Effector memory CD4-positive, alpha-beta T cell (primary cell): Measurements from ENCODE around the gene IQSEC3.
"Not testable (repeated sequence)": the region's sequence is repeated elsewhere in the genome, so short reads cannot be mapped to it uniquely, and the experiment has no call there.

Source experiments
- DNase-seq, 3 donors: peaks; one replicate each; pipeline ENCODE4 v3.0.0-alpha.2; 2020
- H3K27ac ChIP-seq: 2 replicates; pipeline ENCODE4 v1.7.0; 2013; ENCODE audit warnings: mild to moderate bottlenecking, low read length, moderate library complexity; ENCODE audit not compliant: insufficient read depth, poor library complexity, severe bottlenecking
- H3K27me3 ChIP-seq: replicated peaks from 2 replicates; pipeline ENCODE4 v1.7.0; 2013; ENCODE audit warnings: mild to moderate bottlenecking, low read length; ENCODE audit not compliant: insufficient read depth, control insufficient read depth, poor library complexity, severe bottlenecking
- H3K36me3 ChIP-seq: 2 replicates; pipeline ENCODE4 v1.7.0; 2013; ENCODE audit warnings: mild to moderate bottlenecking, low read length, moderate library complexity; ENCODE audit not compliant: control insufficient read depth, insufficient read depth
- H3K4me1 ChIP-seq: 2 replicates; pipeline ENCODE4 v1.7.0; 2013; ENCODE audit warnings: low read length, mild to moderate bottlenecking; ENCODE audit not compliant: control insufficient read depth, insufficient read depth, poor library complexity, severe bottlenecking
- H3K4me3 ChIP-seq: 2 replicates; pipeline ENCODE4 v1.7.0; 2013; ENCODE audit warnings: low read length, low read depth, mild to moderate bottlenecking; ENCODE audit not compliant: insufficient read depth, poor library complexity, severe bottlenecking
- H3K9me3 ChIP-seq: 2 replicates; pipeline ENCODE4 v1.7.0; 2013; ENCODE audit warnings: mild to moderate bottlenecking, low read length, moderate library complexity; ENCODE audit not compliant: control insufficient read depth
- total RNA-seq, 3 donors: gene quantifications; one replicate each; lab custom pipeline; 2026; lab: John Stamatoyannopoulos, UW

Gene IQSEC3
- 0.09 to 0.97 (median 0.17) reads per million in 3 donors for total RNA-seq

DNA sequence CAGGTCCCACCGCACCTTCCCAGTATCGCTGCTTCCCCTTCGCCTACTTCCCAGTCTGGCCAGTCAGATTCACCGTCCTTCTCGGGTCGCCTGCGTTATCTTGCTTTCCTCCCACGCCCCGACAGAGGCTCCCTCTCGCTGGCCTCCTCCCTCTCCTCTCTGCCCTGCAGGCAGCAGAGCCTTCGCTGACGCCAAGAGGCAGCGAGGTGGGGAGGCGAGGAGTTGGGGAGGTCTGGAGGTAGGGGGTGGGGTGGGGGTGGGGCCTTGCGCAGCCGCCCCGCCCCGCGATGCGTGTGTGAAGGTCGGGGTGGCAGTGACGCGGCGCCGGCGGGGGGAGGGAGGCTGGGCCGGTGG lies at the start of gene IQSEC3:
Gene IQSEC3 (plus strand): TSS at position 340 of the 354 bp plus-strand sequence. CDS start 116 bp downstream, outside the sequence.
- H3K27me3 ChIP-seq, H3K4me1 ChIP-seq, H3K27ac ChIP-seq, H3K4me3 ChIP-seq, H3K9me3 ChIP-seq, H3K36me3 ChIP-seq, DNase-seq: not testable (repeated sequence)

DNA sequence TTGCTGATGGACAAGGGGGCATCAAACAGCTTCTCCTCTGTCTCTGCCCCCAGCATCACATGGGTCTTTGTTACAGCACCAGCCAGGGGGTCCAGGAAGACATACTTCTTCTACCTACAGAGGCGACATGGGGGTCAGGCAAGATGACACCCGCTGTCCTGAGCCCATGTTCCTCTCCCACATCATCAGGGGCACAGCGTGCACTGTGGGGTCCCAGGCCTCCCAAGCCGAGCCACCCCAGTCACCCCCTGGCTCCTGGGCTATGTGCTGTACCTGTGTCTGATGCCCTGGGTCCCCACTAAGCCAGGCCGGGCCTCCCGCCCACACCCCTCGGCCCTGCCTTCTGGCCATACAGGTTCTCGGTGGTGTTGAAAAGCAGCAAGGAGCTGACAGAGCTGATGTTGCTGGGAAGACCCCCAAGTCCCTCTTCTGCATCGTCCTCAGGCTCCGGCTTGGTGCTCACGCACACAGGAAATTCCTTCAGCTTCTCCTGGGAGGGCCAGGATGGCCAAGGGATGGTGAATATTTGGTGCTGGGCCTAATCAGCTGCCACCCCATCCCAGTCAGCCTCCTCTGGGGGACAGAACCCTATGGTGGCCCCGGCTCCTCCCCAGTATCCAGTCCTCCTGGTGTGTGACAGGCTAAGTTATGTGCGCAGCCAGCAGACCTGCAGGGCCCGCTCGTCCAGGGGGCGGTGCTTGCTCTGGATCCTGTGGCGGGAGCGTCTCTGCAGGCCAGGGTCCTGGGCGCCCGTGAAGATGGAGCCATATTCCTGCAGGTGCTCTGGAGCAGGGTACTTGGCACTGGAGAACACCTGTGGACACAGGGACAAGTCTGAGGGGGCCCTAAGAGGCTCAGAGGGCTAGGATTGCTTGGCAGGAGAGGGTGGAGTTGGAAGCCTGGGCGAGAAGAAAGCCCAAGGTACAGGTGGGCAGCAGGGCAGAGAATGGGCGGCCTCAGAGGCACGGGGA lies 48.9 kb upstream of the IQSEC3 start:
- H3K27me3 ChIP-seq, H3K27ac ChIP-seq, H3K4me1 ChIP-seq, H3K9me3 ChIP-seq, DNase-seq, H3K4me3 ChIP-seq: not testable (repeated sequence)
- H3K36me3 ChIP-seq, result peaks cover 13% of the 10 kb centered on the region

- DNase-seq, H3K9me3 ChIP-seq, H3K27me3 ChIP-seq: not testable (repeated sequence)
Measured at GRCh38 chr12:18821-19567, 47.6 kb upstream of the IQSEC3 start.

GRCh38 chr12:19906-20305 lies 46.7 kb upstream of the IQSEC3 start:
- H3K4me1 ChIP-seq, DNase-seq, H3K27me3 ChIP-seq, H3K27ac ChIP-seq, H3K4me3 ChIP-seq, H3K9me3 ChIP-seq: not testable (repeated sequence)
- peaks cover 13% of the 10 kb centered on the region for H3K36me3 ChIP-seq

More at GRCh38 chr12:18821-19567, 47.6 kb upstream of the IQSEC3 start:
- not testable (repeated sequence) for H3K4me3 ChIP-seq, H3K4me1 ChIP-seq, H3K27ac ChIP-seq
- H3K36me3 ChIP-seq, result peaks cover 13% of the 10 kb centered on the region

DNA sequence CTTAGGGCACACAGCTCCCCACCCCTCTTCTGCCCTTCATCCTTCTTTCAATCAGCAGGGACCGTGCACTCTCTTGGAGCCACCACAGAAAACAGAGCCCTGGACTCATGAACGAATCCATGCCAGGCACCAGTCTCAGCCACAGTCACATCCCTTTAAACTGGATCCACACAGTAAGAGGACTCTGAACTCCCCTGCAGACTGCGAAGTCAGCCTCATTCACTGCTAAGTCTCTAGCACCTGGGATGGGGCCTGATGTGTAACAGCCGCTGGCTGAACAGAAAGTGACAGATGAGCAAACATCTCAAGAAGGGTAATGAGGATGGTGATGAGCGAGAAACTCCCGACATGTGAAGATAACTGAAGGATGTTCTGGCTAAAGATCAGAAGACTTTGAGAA lies 45.8 kb upstream of the IQSEC3 start:
- DNase-seq, result no peak
- H3K9me3 ChIP-seq, result no peaks in the 10 kb centered on the region
- no peak overlapping the region for H3K27ac ChIP-seq

GRCh38 chr12:21301-22189 lies 45.0 kb upstream of the IQSEC3 start:
- H3K27ac ChIP-seq, result no peak overlapping the region
- H3K4me1 ChIP-seq, result no peaks in the 10 kb centered on the region
- peaks cover 13% of the 10 kb centered on the region for H3K36me3 ChIP-seq
- no peaks in the 10 kb centered on the region for H3K9me3 ChIP-seq
- no peaks in the 10 kb centered on the region for H3K27me3 ChIP-seq
- no peak overlapping the region for H3K4me3 ChIP-seq
- no peak for DNase-seq

More for the DNA sequence above, 45.8 kb upstream of the IQSEC3 start:
- Histone ChIP-seq H3K36me3 (peaks cover 13% of the 10 kb centered on the region), H3K4me1 (no peaks in the 10 kb centered on the region), H3K4me3 (no peak overlapping the region), H3K27me3 (no peaks in the 10 kb centered on the region)

- H3K4me1 ChIP-seq, result no peaks in the 10 kb centered on the region
- H3K9me3 ChIP-seq, result no peaks in the 10 kb centered on the region
- H3K27ac ChIP-seq, result no peak overlapping the region
- H3K4me3 ChIP-seq, result no peak overlapping the region
- no peaks in the 10 kb centered on the region for H3K27me3 ChIP-seq
- peaks cover 13% of the 10 kb centered on the region for H3K36me3 ChIP-seq
- no peak for DNase-seq
Measured at GRCh38 chr12:22190-22529, 44.4 kb upstream of the IQSEC3 start.

DNA sequence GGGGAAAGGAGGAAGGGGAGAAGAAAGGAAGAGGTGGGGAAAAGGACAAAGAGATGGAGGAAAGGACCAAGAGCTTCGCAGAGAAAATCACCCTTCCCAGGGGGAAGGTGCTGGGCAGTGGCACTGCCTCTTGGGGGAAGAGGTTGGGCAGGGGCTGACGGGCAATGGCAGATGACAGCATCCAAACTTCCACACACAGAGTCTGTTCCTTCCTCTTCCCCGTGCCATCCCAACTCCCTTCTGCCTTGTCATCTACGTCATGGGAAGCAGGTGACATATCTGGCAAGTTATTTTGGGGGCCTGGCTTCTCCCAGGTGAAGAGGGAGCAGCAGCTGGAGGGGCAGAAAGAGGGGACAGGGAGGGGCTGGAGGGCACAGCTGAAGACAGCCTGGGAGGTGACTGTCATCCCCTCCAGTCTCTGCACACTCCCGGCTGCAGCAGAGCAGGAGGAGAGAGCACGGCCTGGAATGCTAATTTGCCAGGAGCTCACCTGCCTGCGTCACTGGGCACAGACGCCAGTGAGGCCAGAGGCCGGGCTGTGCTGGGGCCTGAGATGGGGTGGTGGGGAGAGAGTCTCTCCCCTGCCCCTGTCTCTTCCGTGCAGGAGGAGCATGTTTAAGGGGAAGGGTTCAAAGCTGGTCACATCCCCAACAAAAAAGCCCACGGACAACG lies 43.9 kb upstream of the IQSEC3 start:
- no peaks in the 10 kb centered on the region for H3K9me3 ChIP-seq
- H3K27me3 ChIP-seq, result no peaks in the 10 kb centered on the region
- peaks cover 13% of the 10 kb centered on the region for H3K36me3 ChIP-seq
- DNase-seq, result no peak
- H3K4me3 ChIP-seq, result no peak overlapping the region
- no peaks in the 10 kb centered on the region for H3K4me1 ChIP-seq
- no peak overlapping the region for H3K27ac ChIP-seq

DNA sequence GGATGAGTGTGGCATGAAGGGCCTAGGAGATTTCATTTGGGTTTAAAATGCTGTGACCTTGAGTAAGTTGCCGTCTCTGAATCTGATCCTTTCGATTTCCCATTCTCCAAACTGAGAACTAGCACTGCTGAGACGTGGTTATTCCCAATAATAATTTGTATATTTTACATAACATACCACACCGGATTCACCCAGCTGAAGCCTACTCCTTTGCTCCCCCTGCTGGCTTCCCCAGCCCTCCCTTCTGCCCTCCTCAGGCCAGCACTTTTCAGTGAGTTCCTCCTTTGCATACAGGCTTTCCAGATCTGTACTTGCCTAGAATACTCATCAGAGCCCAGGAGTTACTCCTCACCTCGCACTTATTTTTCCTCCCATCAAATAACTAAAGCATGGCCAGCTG lies 38.7 kb upstream of the IQSEC3 start:
- not testable (repeated sequence) for H3K27me3 ChIP-seq, DNase-seq, H3K27ac ChIP-seq, H3K9me3 ChIP-seq, H3K4me1 ChIP-seq, H3K4me3 ChIP-seq, H3K36me3 ChIP-seq
